GM23248 (cell line): ENCODE data around the gene THAP7. TPM values are rescaled to one million over a fixed set of nuclear protein-coding genes. Genes with fewer than 3 reads are reported as not detected.

Source experiments
- DNase-seq: peaks from one replicate; pipeline ENCODE4 v3.0.0-alpha.2; 2015
- H2AFZ ChIP-seq: fragments of 200-600 bp; sonication (generic); 2 replicates; pipeline ENCODE4 v1.6.1; 2016; ENCODE audit warnings: antibody characterized with exemption
- H3F3A ChIP-seq: fragments of 200-600 bp; sonication (generic); 2 replicates; pipeline ENCODE4 v1.6.1; 2016; ENCODE audit warnings: mild to moderate bottlenecking, antibody characterized with exemption, mixed run types; ENCODE audit not compliant: insufficient read depth
- H3K27ac ChIP-seq: fragments of 200-600 bp; sonication (generic); 2 replicates; pipeline ENCODE4 v1.5.1; 2016; ENCODE audit warnings: mild to moderate bottlenecking
- H3K27me3 ChIP-seq: fragments of 200-600 bp; sonication (generic); replicated peaks from 2 replicates; pipeline ENCODE4 v1.6.1; 2016; ENCODE audit warnings: mild to moderate bottlenecking; ENCODE audit not compliant: insufficient read depth
- H3K36me3 ChIP-seq: fragments of 200-600 bp; sonication (generic); 2 replicates; pipeline ENCODE4 v1.6.1; 2016; ENCODE audit warnings: low read depth, mild to moderate bottlenecking
- H3K4me1 ChIP-seq: fragments of 200-600 bp; sonication (generic); 2 replicates; pipeline ENCODE4 v1.6.1; 2016; ENCODE audit warnings: mild to moderate bottlenecking; ENCODE audit not compliant: insufficient read depth
- H3K4me2 ChIP-seq: fragments of 200-600 bp; sonication (generic); one replicate; pipeline ENCODE4 v1.6.1; 2016; ENCODE audit warnings: mild to moderate bottlenecking; ENCODE audit not compliant: unreplicated experiment
- H3K4me3 ChIP-seq: fragments of 200-600 bp; sonication (generic); 2 replicates; pipeline ENCODE4 v1.5.1; 2016; ENCODE audit warnings: mild to moderate bottlenecking
- H3K79me2 ChIP-seq: fragments of 200-600 bp; sonication (generic); 2 replicates; pipeline ENCODE4 v1.6.1; 2016; ENCODE audit warnings: mild to moderate bottlenecking; ENCODE audit not compliant: insufficient read depth
- H3K9ac ChIP-seq: fragments of 200-600 bp; sonication (generic); 2 replicates; pipeline ENCODE4 v1.6.1; 2016; ENCODE audit warnings: mild to moderate bottlenecking
- H3K9me2 ChIP-seq: fragments of 200-600 bp; sonication (generic); 2 replicates; pipeline ENCODE4 v1.6.1; 2016; ENCODE audit warnings: mixed run types, mild to moderate bottlenecking, moderate library complexity; ENCODE audit not compliant: insufficient read depth
- H3K9me3 ChIP-seq: fragments of 200-600 bp; sonication (generic); one replicate; pipeline ENCODE4 v1.6.1; 2017; ENCODE audit warnings: low read depth
- H4K20me1 ChIP-seq: fragments of 200-600 bp; sonication (generic); 2 replicates; pipeline ENCODE4 v1.6.0; 2016; ENCODE audit not compliant: insufficient read depth
- EZH2 ChIP-seq: fragments of 200-600 bp; sonication (generic); IDR thresholded peaks from 2 replicates; pipeline ENCODE4 v1.6.1; 2018; ENCODE audit warnings: antibody characterized with exemption, mild to moderate bottlenecking; ENCODE audit not compliant: insufficient read depth, poor library complexity, severe bottlenecking
- EZH2phosphoT487 ChIP-seq: fragments of 200-600 bp; sonication (generic); IDR thresholded peaks from 2 replicates; pipeline ENCODE4 v1.6.1; 2018; ENCODE audit warnings: antibody characterized with exemption, moderate library complexity, mild to moderate bottlenecking, low read depth; ENCODE audit not compliant: insufficient read depth
- WGBS, 2 experiments: methylation state at CpG; one replicate each; pipeline ENCODE4 v1.1.6; 2015 to 2017; ENCODE audit warnings: low lambda C conversion rate in 2 of 2, low coverage in 1 of 2; ENCODE audit errors: missing lambda C conversion rate in 2 of 2; 5-methylcytosine and 5-hydroxymethylcytosine counted together
- in situ Hi-C: fragments of 300-500 bp; cut with MboI; formaldehyde crosslinking; loops from 2 replicates; pipeline ENCODE4 v1.15.0; 2020
- polyA plus RNA-seq: library from polyadenylated mRNA; unstranded; fragments of >200 nt; fragmentation: Nextera tagmentation; extraction: Ambion mirVana; gene quantifications from 2 replicates; pipeline ENCODE4 v1.2.1, GENCODE V29; 2016
- total RNA-seq: library from RNA; depleted of rRNA; stranded (reverse); fragments of >200 nt; shearing (Covaris generic); gene quantifications from 2 replicates; pipeline ENCODE4 v1.2.3, GENCODE V29; 2014

The THAP7 gene
- total and polyA plus RNA-seq, 2 experiments from 2014 or later = 27.5 to 32.5 TPM

DNA sequence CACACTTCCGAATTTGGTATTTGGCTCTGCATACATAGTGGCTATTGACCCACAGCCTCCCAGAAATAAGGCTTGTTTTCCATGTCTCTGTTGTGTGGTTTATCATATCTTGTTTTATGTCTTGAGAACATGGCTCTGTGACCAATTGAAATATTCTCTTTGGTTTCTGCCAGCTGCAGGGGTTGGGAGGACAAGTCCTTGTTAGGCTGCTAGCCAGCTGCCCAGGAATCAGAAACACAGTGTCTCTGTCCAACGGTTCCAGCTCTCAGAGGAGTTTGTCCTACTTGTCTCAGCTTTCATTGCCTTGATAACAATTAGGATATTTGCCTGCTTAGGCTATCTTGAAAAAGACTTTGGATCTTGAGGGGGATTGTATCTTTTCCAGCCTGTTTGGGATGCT lies 36.5 kb upstream of the THAP7 start:
- no peaks in the 10 kb centered on the region for H4K20me1 ChIP-seq
- H3K27me3 ChIP-seq = no peaks in the 10 kb centered on the region
- no peak overlapping the region for H3K9ac ChIP-seq
- peak overlapping the region; percentile 70 for H3K27ac ChIP-seq
- H3F3A ChIP-seq = peaks cover 23% of the 10 kb centered on the region
- no peaks in the 10 kb centered on the region for H3K9me2 ChIP-seq
- peak; percentile 38 for DNase-seq
- H3K36me3 ChIP-seq = no peaks in the 10 kb centered on the region
- WGBS, 2 experiments = 3 to 5% methylated on average over 2 of the region's 2 CpGs
- H3K4me2 ChIP-seq = no peak overlapping the region
- in situ Hi-C loops = no loop called here
- no peaks in the 10 kb centered on the region for H3K9me3 ChIP-seq
- no peak for TF ChIP-seq EZH2
- no peak for TF ChIP-seq EZH2phosphoT487
- H3K4me3 ChIP-seq = no peak overlapping the region
- no peak overlapping the region; the same call in 1 of the 2 replicates for H2AFZ ChIP-seq
- peaks cover 23% of the 10 kb centered on the region for H3K4me1 ChIP-seq
- no peaks in the 10 kb centered on the region for H3K79me2 ChIP-seq

DNA sequence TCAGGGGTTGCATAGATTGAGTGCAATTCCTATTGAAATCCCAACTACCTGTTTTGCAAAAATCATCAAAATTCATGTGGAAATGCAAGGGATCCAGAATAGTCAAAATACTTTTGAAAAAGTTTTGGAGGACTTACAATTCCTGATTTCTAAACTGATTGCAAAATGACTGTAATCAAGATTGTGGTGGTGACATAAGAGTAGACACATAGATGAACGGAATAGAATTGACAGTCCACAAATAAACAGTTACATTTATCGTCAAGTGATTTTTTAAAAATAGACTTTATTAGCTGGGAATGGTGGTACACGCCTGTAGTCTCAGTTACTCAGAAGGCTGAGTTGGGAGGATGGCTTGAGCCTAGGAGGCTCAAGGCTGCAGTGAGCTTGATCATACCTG lies 33.1 kb upstream of the THAP7 start:
- H3K9me3 ChIP-seq = no peaks in the 10 kb centered on the region
- 0 out of 2 replicates have a peak, but pooled peaks cover 6% of the 10 kb centered on the region for H3K27me3 ChIP-seq
- H3K79me2 ChIP-seq = no peaks in the 10 kb centered on the region
- no peak overlapping the region for H3K9ac ChIP-seq
- no peaks in the 10 kb centered on the region for H3K36me3 ChIP-seq
- H3K27ac ChIP-seq = no peak overlapping the region
- TF ChIP-seq EZH2phosphoT487 (no peak), EZH2 (no peak)
- H3F3A ChIP-seq = peaks cover 14% of the 10 kb centered on the region
- H4K20me1 ChIP-seq = no peaks in the 10 kb centered on the region
- 80 to 84% methylated on average over 3 of the region's 3 CpGs for WGBS, 2 experiments
- H2AFZ ChIP-seq = no peak overlapping the region
- in situ Hi-C loops = no loop called here
- H3K9me2 ChIP-seq = no peaks in the 10 kb centered on the region
- DNase-seq = no peak
- no peak overlapping the region for H3K4me2 ChIP-seq
- peaks cover 14% of the 10 kb centered on the region for H3K4me1 ChIP-seq
- H3K4me3 ChIP-seq = no peak overlapping the region

DNA sequence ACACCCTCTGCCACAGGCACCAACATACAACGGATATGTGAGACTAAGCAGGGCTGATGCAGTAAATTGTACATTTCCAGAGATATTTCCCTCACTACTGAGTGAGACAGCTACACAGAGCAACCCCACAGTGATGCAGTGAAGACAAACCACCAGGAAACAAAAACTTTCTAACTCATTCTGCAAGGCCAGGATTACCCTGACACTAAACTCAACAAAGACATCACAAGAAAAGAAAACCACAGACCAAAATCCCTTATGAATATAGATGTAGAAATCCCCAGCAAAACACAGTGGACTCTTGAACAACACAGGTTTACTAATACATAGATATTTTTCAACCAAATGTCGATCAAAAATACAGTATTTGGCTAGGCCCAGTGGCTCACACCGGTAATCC lies 32.0 kb upstream of the THAP7 start:
- no peaks in the 10 kb centered on the region for H3K9me2 ChIP-seq
- no peak overlapping the region for H3K4me2 ChIP-seq
- H3K4me1 ChIP-seq = peaks cover 14% of the 10 kb centered on the region
- WGBS, 2 experiments = 68 to 69% methylated on average over 3 of the region's 3 CpGs
- no peaks in the 10 kb centered on the region for H4K20me1 ChIP-seq
- no peak overlapping the region; the same call in 1 of the 2 replicates for H2AFZ ChIP-seq
- H3K9me3 ChIP-seq = no peaks in the 10 kb centered on the region
- no peaks in the 10 kb centered on the region for H3K36me3 ChIP-seq
- no peaks in the 10 kb centered on the region for H3K79me2 ChIP-seq
- no peak overlapping the region for H3K4me3 ChIP-seq
- DNase-seq = no peak
- no peak for TF ChIP-seq EZH2
- no peak for TF ChIP-seq EZH2phosphoT487
- H3K27me3 ChIP-seq = 0 out of 2 replicates have a peak, but pooled peaks cover 6% of the 10 kb centered on the region
- no peak overlapping the region for H3K27ac ChIP-seq
- in situ Hi-C loops = no loop called here
- H3K9ac ChIP-seq = no peak overlapping the region
- H3F3A ChIP-seq = peaks cover 14% of the 10 kb centered on the region

DNA sequence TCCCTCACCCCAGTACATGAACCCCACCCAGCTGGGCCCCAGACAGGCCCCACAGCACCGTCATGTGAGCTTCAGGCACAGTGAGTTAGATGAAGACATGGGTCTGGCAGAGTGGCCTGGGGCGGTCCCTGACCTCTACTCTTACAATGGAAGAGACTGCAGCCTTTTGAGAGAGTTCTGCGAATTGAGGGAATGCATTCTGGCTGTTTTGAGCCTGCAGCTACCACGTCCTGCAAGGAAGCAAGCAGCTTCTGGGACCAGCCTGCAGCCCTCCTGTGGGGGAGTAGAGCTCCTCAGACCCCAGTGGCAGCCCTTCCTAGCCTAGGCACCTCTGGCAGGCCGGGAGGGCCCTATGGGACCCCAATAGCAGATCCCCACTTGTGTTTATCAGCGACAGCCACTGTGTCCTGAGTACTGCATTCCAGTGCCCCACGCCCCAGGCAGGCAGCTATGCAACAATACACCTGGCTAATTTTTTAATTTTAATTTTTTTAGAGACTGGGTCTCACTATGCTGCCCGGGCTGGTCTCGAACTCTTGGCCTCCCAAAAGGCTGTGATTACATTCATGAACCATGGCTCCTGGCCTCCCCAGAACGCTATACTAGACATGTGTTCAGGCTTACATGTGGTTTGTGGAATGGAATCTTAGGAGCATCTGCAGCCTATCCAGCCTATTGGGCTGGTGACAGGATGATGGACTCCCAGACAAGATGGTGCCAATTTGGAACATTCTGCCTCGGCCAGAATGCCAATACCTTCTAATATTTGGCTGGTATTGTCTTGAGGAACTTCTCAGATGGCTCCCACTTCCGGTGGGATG lies 31.2 kb upstream of the THAP7 start:
- DNase-seq = no peak
- Histone ChIP-seq H3K9me2 (no peaks in the 10 kb centered on the region), H3K36me3 (no peaks in the 10 kb centered on the region), H3K9ac (no peak overlapping the region), H2AFZ (no peak overlapping the region), H3K4me3 (no peak overlapping the region), H3K27ac (no peak overlapping the region), H3K79me2 (no peaks in the 10 kb centered on the region), H3F3A (peaks cover 8% of the 10 kb centered on the region), H4K20me1 (no peaks in the 10 kb centered on the region), H3K4me2 (no peak overlapping the region), H3K9me3 (no peaks in the 10 kb centered on the region), H3K27me3 (0 out of 2 replicates have a peak, but pooled peaks cover 6% of the 10 kb centered on the region), H3K4me1 (peaks cover 7% of the 10 kb centered on the region)
- no peak for TF ChIP-seq EZH2
- TF ChIP-seq EZH2phosphoT487 = no peak
- in situ Hi-C loops = no loop called here
- WGBS, 2 experiments = 61 to 62% methylated on average over 12 of the region's 12 CpGs
